Measurements from ENCODE around the gene CD209.

DNA sequence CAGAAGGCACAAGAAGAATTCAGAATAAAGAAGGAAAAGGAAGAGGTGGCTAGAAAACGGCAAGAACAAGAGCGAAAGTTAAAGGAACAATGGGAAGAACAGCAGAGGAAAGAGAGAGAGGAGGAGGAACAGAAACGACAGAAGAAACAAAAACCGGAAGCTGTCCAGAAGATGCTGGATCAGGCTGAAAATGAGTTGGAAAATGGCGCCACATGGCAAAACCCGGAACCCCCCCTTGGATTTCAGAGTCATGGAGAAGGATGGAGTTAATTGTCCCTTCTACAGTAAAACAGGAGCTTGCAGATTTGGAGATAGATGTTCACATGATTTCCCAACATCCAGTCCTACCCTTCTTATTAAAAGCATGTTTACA is 6.7 kb downstream of the CD209 start:
- TF ChIP-seq, protein P1, sequence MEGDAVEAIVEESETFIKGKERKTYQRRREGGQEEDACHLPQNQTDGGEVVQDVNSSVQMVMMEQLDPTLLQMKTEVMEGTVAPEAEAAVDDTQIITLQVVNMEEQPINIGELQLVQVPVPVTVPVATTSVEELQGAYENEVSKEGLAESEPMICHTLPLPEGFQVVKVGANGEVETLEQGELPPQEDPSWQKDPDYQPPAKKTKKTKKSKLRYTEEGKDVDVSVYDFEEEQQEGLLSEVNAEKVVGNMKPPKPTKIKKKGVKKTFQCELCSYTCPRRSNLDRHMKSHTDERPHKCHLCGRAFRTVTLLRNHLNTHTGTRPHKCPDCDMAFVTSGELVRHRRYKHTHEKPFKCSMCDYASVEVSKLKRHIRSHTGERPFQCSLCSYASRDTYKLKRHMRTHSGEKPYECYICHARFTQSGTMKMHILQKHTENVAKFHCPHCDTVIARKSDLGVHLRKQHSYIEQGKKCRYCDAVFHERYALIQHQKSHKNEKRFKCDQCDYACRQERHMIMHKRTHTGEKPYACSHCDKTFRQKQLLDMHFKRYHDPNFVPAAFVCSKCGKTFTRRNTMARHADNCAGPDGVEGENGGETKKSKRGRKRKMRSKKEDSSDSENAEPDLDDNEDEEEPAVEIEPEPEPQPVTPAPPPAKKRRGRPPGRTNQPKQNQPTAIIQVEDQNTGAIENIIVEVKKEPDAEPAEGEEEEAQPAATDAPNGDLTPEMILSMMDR (IDR thresholded peaks at IDR 0.05) = no peak
- no peak for TF ChIP-seq POLR2A (IDR thresholded peaks at IDR 0.05)
